HCT116 (cell line): ENCODE data around the gene ABCA9. TPM values are rescaled to one million over a fixed set of nuclear protein-coding genes. Genes with fewer than 3 reads are reported as not detected.
"Not testable (repeated sequence)": the region's sequence is repeated elsewhere in the genome, so short reads cannot be mapped to it uniquely, and the experiment has no call there.

Experiments used
- ATAC-seq: fragments of 200-7000 bp; cut with Tn5 transposase; 2 replicates; pipeline ENCODE4 v1.9.1; 2020; ENCODE audit warnings: mild to moderate bottlenecking, moderate library complexity
- BruUV-seq: library from RNA; stranded (reverse); fragments of 400-500 nt; replicated peaks from 2 replicates; lab custom pipeline; 2021; lab: Mats Ljungman, UMichigan
- CTCF ChIA-PET: fragments of 300-600 bp; sonication (Branson Sonifier 250); formaldehyde crosslinking; loops from one replicate; lab custom pipeline; 2021; ENCODE audit warnings: antibody characterized with exemption; lab: Charles Lee
- POLR2A ChIA-PET: fragments of 300-600, 350-600 bp; sonication (Branson Sonifier 250); formaldehyde crosslinking; loops from one replicate; lab custom pipeline; 2021; ENCODE audit warnings: antibody characterized with exemption; lab: Charles Lee
- RAD21 ChIA-PET, 2 experiments: fragments of 300-600 bp; sonication (Branson Sonifier 250); formaldehyde crosslinking; loops; one replicate each; lab custom pipeline; 2023; ENCODE audit warnings: low total read pairs in 2 of 2; ENCODE audit not compliant: uncharacterized antibody in 2 of 2, unreplicated experiment in 2 of 2, low non-redundant PET in 1 of 2; lab: Charles Lee
- DNase-seq: peaks from one replicate; pipeline ENCODE4 v3.0.0-alpha.2; 2010; ENCODE audit warnings: low read depth, low spot score
- H2AFZ ChIP-seq: fragments of 200-600 bp; shearing (Covaris generic), sonication (generic); 2 replicates; pipeline ENCODE4 v1.6.1; 2017; ENCODE audit warnings: low read depth, mixed run types, mixed read lengths, antibody characterized with exemption, low read length; ENCODE audit not compliant: poor library complexity, severe bottlenecking
- H3K27ac ChIP-seq: 2 replicates; pipeline ENCODE4 v1.5.1; 2012; ENCODE audit warnings: low read depth, low read length
- H3K27me3 ChIP-seq: fragments of 200-600 bp; sonication (generic); 2 replicates; pipeline ENCODE4 v1.6.1; 2016; ENCODE audit warnings: mixed run types, low read length, mixed read lengths; ENCODE audit not compliant: insufficient read depth
- H3K36me3 ChIP-seq, 2 experiments: fragments of 200-500 bp in 1 of 2; fragments of 200-600 bp in 1 of 2; sonication (Bioruptor generic) in 1 of 2; sonication (generic) in 1 of 2; 2 replicates each; pipeline versions ENCODE4 v1.5.1 to v1.6.1; 2014 to 2016; ENCODE audit warnings: low read length in 2 of 2, inconsistent platforms in 1 of 2, mixed read lengths in 1 of 2, mixed run types in 1 of 2; ENCODE audit not compliant: insufficient read depth in 2 of 2, control insufficient read depth in 1 of 2
- H3K4me1 ChIP-seq, 2 experiments: fragments of 200-600 bp in 1 of 2; sonication (generic) in 1 of 2; 2 replicates each; pipeline versions ENCODE4 v1.5.1 to v1.6.1; 2012 to 2017; ENCODE audit warnings: low read length in 2 of 2, inconsistent platforms in 1 of 2, mild to moderate bottlenecking in 1 of 2, mixed read lengths in 1 of 2, mixed run types in 1 of 2, moderate library complexity in 1 of 2; ENCODE audit not compliant: insufficient read depth in 2 of 2, control insufficient read depth in 1 of 2
- H3K4me2 ChIP-seq: fragments of 200-600 bp; sonication (generic); 2 replicates; pipeline ENCODE4 v1.6.1; 2017; ENCODE audit warnings: mixed run types, low read length, mixed read lengths
- H3K4me3 ChIP-seq, 2 experiments: fragments of 200-600 bp in 1 of 2; sonication (generic) in 1 of 2; replicated peaks in 1 of 2; 2 replicates each; pipeline ENCODE4 v1.5.1; 2011 to 2016; ENCODE audit warnings: low read length in 2 of 2, control low read depth in 1 of 2, low read depth in 1 of 2, mild to moderate bottlenecking in 1 of 2, mixed read lengths in 1 of 2, mixed run types in 1 of 2
- H3K79me2 ChIP-seq: fragments of 200-600 bp; sonication (generic); 2 replicates; pipeline ENCODE4 v1.6.1; 2017; ENCODE audit warnings: mild to moderate bottlenecking, mixed run types, low read length, moderate library complexity, mixed read lengths; ENCODE audit not compliant: insufficient read depth
- H3K9ac ChIP-seq: fragments of 200-600 bp; sonication (generic); 2 replicates; pipeline ENCODE4 v1.6.1; 2016; ENCODE audit warnings: low read length, mixed read lengths
- H3K9me2 ChIP-seq: fragments of 200-600 bp; sonication (generic), shearing (Covaris generic); 2 replicates; pipeline ENCODE4 v1.6.1; 2017; ENCODE audit warnings: mixed run types, mild to moderate bottlenecking, moderate library complexity; ENCODE audit not compliant: insufficient read depth
- H3K9me3 ChIP-seq, 2 experiments: fragments of 200-500 bp in 1 of 2; fragments of 200-600 bp in 1 of 2; sonication (Bioruptor generic) in 1 of 2; sonication (generic) in 1 of 2; 2 replicates each; pipeline ENCODE4 v1.6.1; 2014 to 2017; ENCODE audit warnings: low read length in 2 of 2, mixed read lengths in 2 of 2, inconsistent platforms in 1 of 2, low read depth in 1 of 2, mild to moderate bottlenecking in 1 of 2, mixed run types in 1 of 2, moderate library complexity in 1 of 2; ENCODE audit not compliant: control insufficient read depth in 1 of 2, insufficient read depth in 1 of 2
- H4K20me1 ChIP-seq: fragments of 200-600 bp; sonication (generic), shearing (Covaris generic); 2 replicates; pipeline ENCODE4 v1.6.1; 2017; ENCODE audit warnings: mixed run types, mild to moderate bottlenecking, moderate library complexity; ENCODE audit not compliant: insufficient read depth
- EZH2phosphoT487 ChIP-seq: fragments of 200-600 bp; IDR thresholded peaks from 2 replicates; pipeline ENCODE4 v1.6.1; 2018; ENCODE audit warnings: antibody characterized with exemption, borderline replicate concordance
- RAD21 ChIP-seq: IDR thresholded peaks from 2 replicates; pipeline ENCODE4 v1.6.1; 2012; ENCODE audit warnings: low read depth, mild to moderate bottlenecking
- SP1 ChIP-seq: IDR thresholded peaks from 2 replicates; pipeline ENCODE4 v1.6.1; 2012; ENCODE audit warnings: low read depth
- TCF7L2 ChIP-seq: IDR thresholded peaks from 2 replicates; pipeline ENCODE4 v1.7.0; 2011; ENCODE audit warnings: borderline replicate concordance, inconsistent platforms; ENCODE audit not compliant: insufficient read depth, insufficient read length; ENCODE audit errors: extremely low read depth
- ZNF274 ChIP-seq: fragments of 200-500 bp; sonication (Bioruptor generic); IDR thresholded peaks from 2 replicates; pipeline ENCODE4 v1.6.1; 2014; ENCODE audit warnings: mild to moderate bottlenecking, low read depth, low read length, inconsistent platforms
- intact Hi-C: fragments of 100-400 bp; cut with micrococcal nuclease; formaldehyde crosslinking; loops from 2 replicates; pipeline ENCODE4 v1.10.0; 2022
- total RNA-seq: library from RNA; stranded (reverse); gene quantifications from one replicate; pipeline ENCODE4 v1.2.1, GENCODE V29; 2021; ENCODE audit not compliant: unreplicated experiment

The ABCA9 gene
- total RNA-seq, 1 experiment from 2014 or later = not detected

DNA sequence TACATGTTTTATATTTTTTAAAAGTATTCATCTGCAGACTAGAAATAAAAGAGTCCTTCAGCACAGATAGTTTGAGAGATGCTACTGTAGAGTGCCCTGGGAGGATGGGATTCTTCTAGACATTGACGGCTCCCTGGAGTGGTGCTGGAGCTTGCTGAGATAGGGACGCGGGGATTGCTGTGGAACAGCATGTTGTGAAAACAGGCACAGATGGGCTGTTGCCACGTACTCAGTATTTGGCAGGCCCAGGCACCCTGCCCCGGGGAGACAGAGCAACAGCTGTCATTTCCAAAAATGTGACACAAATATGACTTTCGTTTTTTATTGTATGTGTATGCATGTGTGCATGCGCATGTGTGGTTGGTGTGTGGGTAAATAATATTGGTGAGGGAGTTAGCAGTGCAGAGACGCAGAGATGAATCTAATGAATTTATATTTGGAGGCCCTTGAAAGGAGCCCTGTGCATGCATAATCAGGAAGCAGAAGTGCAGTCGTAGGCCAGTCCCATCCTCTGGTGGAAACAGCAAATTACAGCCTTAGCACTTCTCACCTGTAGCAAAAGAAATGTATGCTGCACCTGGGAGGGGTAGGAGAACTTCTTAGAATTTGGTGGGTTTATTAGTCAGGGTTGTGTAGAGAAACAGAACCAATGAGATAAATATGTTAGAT lies 99.4 kb downstream of the ABCA9 start (continued):
- TF ChIP-seq ZNF274 (no peak), SP1 (no peak), TCF7L2 (no peak)
- TF ChIP-seq, all 23 proteins: peak for 0

DNA sequence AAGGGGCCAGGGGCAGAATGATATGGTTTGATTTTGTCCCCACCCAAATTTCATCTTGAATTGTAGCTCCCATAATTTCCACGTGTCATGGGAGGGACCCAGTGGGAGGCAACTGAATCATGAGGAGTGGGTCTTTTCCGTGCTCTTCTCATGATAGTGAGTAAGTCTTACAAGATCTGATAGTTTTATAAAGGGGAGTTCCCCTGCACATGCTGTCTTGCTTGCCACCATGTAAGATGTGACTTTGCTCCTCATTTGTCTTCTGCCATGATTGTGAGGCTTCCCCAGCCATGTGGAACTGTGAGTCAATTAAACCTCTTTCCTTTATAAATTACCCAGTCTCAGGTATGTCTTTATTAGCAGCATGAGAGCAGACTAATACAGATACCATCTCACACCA lies 101.6 kb downstream of the ABCA9 start:
- intact Hi-C loops, DNase-seq, H3K36me3 ChIP-seq, H3K9me2 ChIP-seq, POLR2A ChIA-PET, H4K20me1 ChIP-seq, H3K27ac ChIP-seq, BruUV-seq, CTCF ChIA-PET, H3K27me3 ChIP-seq, H3K9me3 ChIP-seq, RAD21 ChIA-PET, H2AFZ ChIP-seq, H3K4me3 ChIP-seq, H3K4me1 ChIP-seq, H3K4me2 ChIP-seq, ATAC-seq, H3K79me2 ChIP-seq, H3K9ac ChIP-seq: not testable (repeated sequence)

- Histone ChIP-seq H3K27ac (no peak overlapping the region), H3K36me3 (no peaks in the 10 kb centered on the region), H3K4me3 (no peak overlapping the region), H3K9me2 (no peaks in the 10 kb centered on the region), H3K4me2 (no peak overlapping the region), H3K27me3 (no peaks in the 10 kb centered on the region), H3K4me1 (no peaks in the 10 kb centered on the region), H3K9me3 (no peaks in the 10 kb centered on the region), H4K20me1 (no peaks in the 10 kb centered on the region), H3K79me2 (no peaks in the 10 kb centered on the region), H2AFZ (no peak overlapping the region), H3K9ac (no peak overlapping the region)
- no peak for ATAC-seq
- no TSS peak for BruUV-seq
- TF ChIP-seq EZH2phosphoT487 = no peak
- TF ChIP-seq RAD21 = no peak
- ChIA-PET POLR2A (no interaction called here), CTCF (no interaction called here), RAD21 (no interaction called here)
- DNase-seq = no peak
- intact Hi-C loops = no loop called here
Observed at GRCh38 chr17:68957944-68958343, 102.8 kb downstream of the ABCA9 start.
